ENCODE data around the gene TMEM11. TPM values are rescaled to one million over a fixed set of nuclear protein-coding genes. Genes with fewer than 3 reads are reported as not detected.

The TMEM11 gene
- total RNA-seq, 1 donor from 2014 or later = 31.6 TPM

DNA sequence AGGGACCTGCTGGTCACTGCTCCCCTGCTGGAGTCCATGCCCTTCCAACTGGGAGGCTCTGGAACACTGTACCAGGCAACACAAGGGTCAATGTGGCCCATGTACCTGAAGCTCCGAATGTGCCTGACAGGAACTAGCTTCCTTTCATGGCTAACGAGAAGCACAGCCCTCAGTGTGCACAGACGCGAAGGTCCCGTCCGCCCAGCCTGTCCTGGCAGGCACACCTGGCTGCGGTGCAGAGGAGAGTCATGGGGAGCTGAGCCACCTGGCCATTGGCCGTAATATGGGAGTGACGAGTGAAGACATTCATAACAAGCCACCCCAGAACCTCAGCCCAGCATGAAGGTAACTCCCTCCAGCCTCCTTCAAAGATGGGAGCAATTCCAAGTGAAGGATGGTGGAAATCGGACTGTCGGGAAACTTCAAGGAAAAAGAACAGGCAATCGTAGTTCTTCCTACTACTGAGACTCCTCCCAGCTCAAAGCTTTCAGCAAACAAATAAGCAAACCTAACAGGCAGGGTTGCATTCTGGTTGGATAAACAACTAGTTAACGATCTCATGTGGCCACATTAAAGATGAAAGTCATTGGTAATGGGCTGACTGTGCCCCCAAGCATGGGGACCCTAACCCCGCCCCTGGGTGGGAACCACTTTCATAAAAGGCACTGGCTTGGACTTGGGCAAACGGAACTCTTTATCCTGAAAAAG lies 13.2 kb downstream of the TMEM11 start:
- H3K4me1 ChIP-seq (ENCODE audit: insufficient read depth, low read length) = peaks cover 5% of the 10 kb centered on the region
- H3K79me2 ChIP-seq (ENCODE audit: insufficient read depth, low read length) = peaks cover 92% of the 10 kb centered on the region
- H3K27me3 Mint-ChIP-seq (ENCODE audit: low read depth, unreplicated experiment) = no peaks in the 10 kb centered on the region
- no peaks in the 10 kb centered on the region for H3K27me3 ChIP-seq (ENCODE audit: insufficient read depth, low read length)
- H4K20me1 ChIP-seq (ENCODE audit: insufficient read depth, low read length) = peaks cover 90% of the 10 kb centered on the region
- no peak overlapping the region for H3K27ac ChIP-seq (ENCODE audit: low read depth, low read length)
- TF ChIP-seq, protein P1, sequence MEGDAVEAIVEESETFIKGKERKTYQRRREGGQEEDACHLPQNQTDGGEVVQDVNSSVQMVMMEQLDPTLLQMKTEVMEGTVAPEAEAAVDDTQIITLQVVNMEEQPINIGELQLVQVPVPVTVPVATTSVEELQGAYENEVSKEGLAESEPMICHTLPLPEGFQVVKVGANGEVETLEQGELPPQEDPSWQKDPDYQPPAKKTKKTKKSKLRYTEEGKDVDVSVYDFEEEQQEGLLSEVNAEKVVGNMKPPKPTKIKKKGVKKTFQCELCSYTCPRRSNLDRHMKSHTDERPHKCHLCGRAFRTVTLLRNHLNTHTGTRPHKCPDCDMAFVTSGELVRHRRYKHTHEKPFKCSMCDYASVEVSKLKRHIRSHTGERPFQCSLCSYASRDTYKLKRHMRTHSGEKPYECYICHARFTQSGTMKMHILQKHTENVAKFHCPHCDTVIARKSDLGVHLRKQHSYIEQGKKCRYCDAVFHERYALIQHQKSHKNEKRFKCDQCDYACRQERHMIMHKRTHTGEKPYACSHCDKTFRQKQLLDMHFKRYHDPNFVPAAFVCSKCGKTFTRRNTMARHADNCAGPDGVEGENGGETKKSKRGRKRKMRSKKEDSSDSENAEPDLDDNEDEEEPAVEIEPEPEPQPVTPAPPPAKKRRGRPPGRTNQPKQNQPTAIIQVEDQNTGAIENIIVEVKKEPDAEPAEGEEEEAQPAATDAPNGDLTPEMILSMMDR (IDR thresholded peaks at IDR 0.05; ENCODE audit: insufficient read depth, low read depth, low read length) = no peak
- TF ChIP-seq EZH2 (IDR thresholded peaks at IDR 0.05; ENCODE audit: insufficient read depth, low read length) = no peak
- peaks cover 19% of the 10 kb centered on the region for H3K36me3 Mint-ChIP-seq (ENCODE audit: low read depth, unreplicated experiment)
- H3K36me3 ChIP-seq (ENCODE audit: insufficient read depth, low read length) = peaks cover 12% of the 10 kb centered on the region
- no peak for FAIRE-seq
- peaks cover 22% of the 10 kb centered on the region for H3K4me1 Mint-ChIP-seq (ENCODE audit: low read depth, unreplicated experiment)
- no peaks in the 10 kb centered on the region for H3K9me3 Mint-ChIP-seq (ENCODE audit: unreplicated experiment)
- H3K4me3 ChIP-seq (ENCODE audit: insufficient read depth, low read depth, low read length) = no peak overlapping the region
- no peak overlapping the region for H3K4me2 ChIP-seq (ENCODE audit: low read length)
- H3K27ac Mint-ChIP-seq (ENCODE audit: unreplicated experiment) = no peak overlapping the region
- no peaks in the 10 kb centered on the region for H3K9me3 ChIP-seq (ENCODE audit: insufficient read depth, low read depth, low read length)
- H3K4me3 Mint-ChIP-seq (ENCODE audit: unreplicated experiment) = no peak overlapping the region
- no peak for DNase-seq (ENCODE audit: low read depth)
- no peak overlapping the region for H3K9ac ChIP-seq (ENCODE audit: low read length)
- no peak overlapping the region for H2AFZ ChIP-seq (ENCODE audit: low read depth, low read length)

DNA sequence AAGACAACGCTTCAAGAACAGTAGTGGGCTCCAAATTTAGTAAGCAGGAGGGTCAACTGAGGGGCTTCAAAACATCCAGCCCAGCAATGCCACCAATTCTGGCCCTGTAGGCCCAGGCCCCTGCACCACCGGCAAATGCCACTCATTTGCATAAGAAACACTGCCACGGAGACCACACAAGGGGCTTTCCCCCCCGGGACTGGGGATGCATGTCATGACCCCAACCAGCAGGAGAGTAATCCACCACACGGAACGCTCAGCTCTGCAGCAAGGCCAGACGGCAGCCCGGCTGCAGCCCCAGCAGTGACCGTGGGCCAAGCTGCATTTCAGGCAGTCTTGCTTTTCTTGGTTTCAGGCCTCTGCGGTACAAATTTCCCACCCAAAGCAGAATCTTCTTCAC lies 14.1 kb downstream of the TMEM11 start:
- H3K27ac ChIP-seq (ENCODE audit: low read depth, low read length) = no peak overlapping the region
- Mint-ChIP-seq H3K4me3 (ENCODE audit: unreplicated experiment) (no peak overlapping the region), H3K4me1 (ENCODE audit: low read depth, unreplicated experiment) (peaks cover 18% of the 10 kb centered on the region), H3K27me3 (ENCODE audit: low read depth, unreplicated experiment) (no peaks in the 10 kb centered on the region), H3K36me3 (ENCODE audit: low read depth, unreplicated experiment) (peaks cover 19% of the 10 kb centered on the region), H3K27ac (ENCODE audit: unreplicated experiment) (no peak overlapping the region), H3K9me3 (ENCODE audit: unreplicated experiment) (no peaks in the 10 kb centered on the region)
- H3K36me3 ChIP-seq (ENCODE audit: insufficient read depth, low read length) = peaks cover 12% of the 10 kb centered on the region
- peaks cover 82% of the 10 kb centered on the region for H4K20me1 ChIP-seq (ENCODE audit: insufficient read depth, low read length)
- no peaks in the 10 kb centered on the region for H3K27me3 ChIP-seq (ENCODE audit: insufficient read depth, low read length)
- TF ChIP-seq EZH2 (IDR thresholded peaks at IDR 0.05; ENCODE audit: insufficient read depth, low read length) = no peak
- TF ChIP-seq, protein P1 (IDR thresholded peaks at IDR 0.05; ENCODE audit: insufficient read depth, low read depth, low read length) = no peak
- no peak overlapping the region for H3K4me2 ChIP-seq (ENCODE audit: low read length)
- peaks cover 87% of the 10 kb centered on the region for H3K79me2 ChIP-seq (ENCODE audit: insufficient read depth, low read length)
- DNase-seq (ENCODE audit: low read depth) (no peak), FAIRE-seq (no peak)
- H2AFZ ChIP-seq (ENCODE audit: low read depth, low read length) = no peak overlapping the region
- no peak overlapping the region for H3K4me3 ChIP-seq (ENCODE audit: insufficient read depth, low read depth, low read length)
- H3K4me1 ChIP-seq (ENCODE audit: insufficient read depth, low read length) = peaks cover 5% of the 10 kb centered on the region
- H3K9me3 ChIP-seq (ENCODE audit: insufficient read depth, low read depth, low read length) = no peaks in the 10 kb centered on the region
- no peak overlapping the region for H3K9ac ChIP-seq (ENCODE audit: low read length)

DNA sequence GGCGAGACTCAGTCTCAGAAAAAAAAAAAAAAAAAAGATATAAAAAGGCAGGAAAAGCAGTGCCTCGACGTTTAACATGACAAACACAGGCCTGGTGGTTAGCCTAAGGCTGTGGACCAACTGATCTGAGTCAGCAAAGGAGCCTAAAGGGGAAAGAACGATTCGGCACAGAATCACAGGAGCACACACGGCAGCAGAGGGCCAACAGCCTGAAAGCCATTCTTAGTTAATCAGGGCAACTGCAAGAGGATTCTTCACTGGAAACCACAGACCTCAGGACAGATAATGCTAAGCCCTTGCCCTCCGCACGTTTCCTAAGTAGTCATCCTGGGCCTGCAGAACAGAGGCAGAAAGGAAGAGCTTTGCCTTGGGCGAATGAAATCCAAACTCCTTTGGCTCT lies 14.7 kb downstream of the TMEM11 start:
- H3K4me2 ChIP-seq (ENCODE audit: low read length) = no peak overlapping the region
- no peaks in the 10 kb centered on the region for H3K9me3 ChIP-seq (ENCODE audit: insufficient read depth, low read depth, low read length)
- H3K27me3 ChIP-seq (ENCODE audit: insufficient read depth, low read length) = no peaks in the 10 kb centered on the region
- Mint-ChIP-seq H3K36me3 (ENCODE audit: low read depth, unreplicated experiment) (peaks cover 19% of the 10 kb centered on the region), H3K9me3 (ENCODE audit: unreplicated experiment) (no peaks in the 10 kb centered on the region), H3K27me3 (ENCODE audit: low read depth, unreplicated experiment) (no peaks in the 10 kb centered on the region), H3K4me1 (ENCODE audit: low read depth, unreplicated experiment) (peaks cover 14% of the 10 kb centered on the region), H3K27ac (ENCODE audit: unreplicated experiment) (no peak overlapping the region), H3K4me3 (ENCODE audit: unreplicated experiment) (no peak overlapping the region)
- peaks cover 12% of the 10 kb centered on the region for H3K36me3 ChIP-seq (ENCODE audit: insufficient read depth, low read length)
- H3K27ac ChIP-seq (ENCODE audit: low read depth, low read length) = no peak overlapping the region
- TF ChIP-seq, protein P1 (IDR thresholded peaks at IDR 0.05; ENCODE audit: insufficient read depth, low read depth, low read length) = no peak
- TF ChIP-seq EZH2 (IDR thresholded peaks at IDR 0.05; ENCODE audit: insufficient read depth, low read length) = no peak
- peaks cover 82% of the 10 kb centered on the region for H3K79me2 ChIP-seq (ENCODE audit: insufficient read depth, low read length)
- DNase-seq (ENCODE audit: low read depth) (peak; percentile 70), FAIRE-seq (no peak)
- H3K4me1 ChIP-seq (ENCODE audit: insufficient read depth, low read length) = peaks cover 5% of the 10 kb centered on the region
- no peak overlapping the region for H3K9ac ChIP-seq (ENCODE audit: low read length)
- no peak overlapping the region for H3K4me3 ChIP-seq (ENCODE audit: insufficient read depth, low read depth, low read length)
- H4K20me1 ChIP-seq (ENCODE audit: insufficient read depth, low read length) = peaks cover 81% of the 10 kb centered on the region
- H2AFZ ChIP-seq (ENCODE audit: low read depth, low read length) = no peak overlapping the region
